ENCODE results near the gene SLC26A1. TPM values are rescaled to one million over a fixed set of nuclear protein-coding genes. Genes with fewer than 3 reads are reported as not detected.

Gene SLC26A1
- total and polyA plus RNA-seq, 2 of the 13 experiments (the other 11 are each of a cell fraction or from before 2014, with no cell fraction given), result 5.4 to 22.9 TPM

DNA sequence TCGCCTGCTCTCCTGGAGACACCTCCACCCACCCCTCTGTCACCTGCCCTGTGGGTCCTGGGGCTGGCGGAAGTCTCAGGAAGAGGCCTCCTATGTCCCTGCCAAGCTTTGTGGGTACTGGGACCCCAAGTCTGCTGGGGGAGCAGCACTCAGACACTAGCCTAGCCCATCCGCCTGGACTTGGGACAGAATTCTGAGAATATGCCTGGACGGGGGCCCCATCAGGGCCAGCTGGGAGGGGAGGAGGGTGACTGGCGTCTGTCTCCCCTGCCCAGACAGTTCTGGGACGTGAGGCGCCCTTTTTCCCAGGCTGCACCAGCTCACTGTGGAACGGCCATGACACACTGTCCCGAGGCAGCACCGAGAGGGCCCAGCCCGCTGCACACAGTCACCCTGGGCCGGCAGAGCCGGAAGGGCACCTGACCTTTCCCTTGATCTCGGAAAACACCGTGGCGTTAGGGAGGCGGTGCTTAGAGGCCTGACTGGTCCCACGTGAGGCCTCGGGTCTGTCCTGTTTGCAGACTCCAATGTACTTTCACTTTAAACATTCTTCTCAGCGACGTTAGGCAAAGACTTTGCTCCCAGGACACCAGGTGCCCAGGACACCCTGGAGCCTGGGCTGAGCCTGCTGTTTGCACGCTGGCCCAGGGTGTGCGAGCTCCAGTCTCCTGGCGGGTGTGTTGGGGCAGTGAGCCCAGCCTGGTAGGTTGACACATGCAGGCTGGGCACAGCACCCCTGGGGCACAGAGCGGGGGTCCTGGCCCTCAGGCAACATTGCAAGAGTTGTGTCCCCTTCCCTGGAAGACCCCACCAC is 700 bp downstream of the SLC26A1 start (continued):
- TF ChIP-seq KDM3A (CRISPR knock-in tag; IDR thresholded peaks at IDR 0.05; ENCODE audit: low read depth) (0 out of 2 replicates have a peak, but pooled peaks have one; percentile 42), CREB1 (IDR thresholded peaks at IDR 0.05) (peak; percentile 42; the same call in 1 of the 2 replicates), CREB1 (CRISPR knock-in tag; IDR thresholded peaks at IDR 0.05) (no peak), NFKB2 (CRISPR knock-in tag; IDR thresholded peaks at IDR 0.05; ENCODE audit: borderline replicate concordance) (0 out of 2 replicates have a peak, but pooled peaks have one; percentile 39), ZNF552 (CRISPR knock-in tag; IDR thresholded peaks at IDR 0.05; ENCODE audit: borderline replicate concordance) (no peak; the same call in 1 of the 2 replicates), MXD4 (CRISPR knock-in tag; IDR thresholded peaks at IDR 0.05) (peak; percentile 88; the same call in 1 of the 2 replicates), SMC3 (IDR thresholded peaks at IDR 0.05; ENCODE audit: low read length) (no peak), ZNF639 (CRISPR knock-in tag; conservative IDR thresholded peaks at IDR 0.05) (peak; percentile 92), ZNF570 (CRISPR knock-in tag; IDR thresholded peaks at IDR 0.05; ENCODE audit: borderline replicate concordance) (no peak), ZNF569 (CRISPR knock-in tag; IDR thresholded peaks at IDR 0.05; ENCODE audit: borderline replicate concordance) (peak; percentile 13; the same call in 1 of the 2 replicates), ETV6 (CRISPR knock-in tag; conservative IDR thresholded peaks at IDR 0.05) (no peak; the same call in 1 of the 2 replicates), ZNF101 (CRISPR knock-in tag; IDR thresholded peaks at IDR 0.05; ENCODE audit: borderline replicate concordance, low read depth) (no peak), ZNF292 (CRISPR knock-in tag; IDR thresholded peaks at IDR 0.05; ENCODE audit: borderline replicate concordance, low read depth) (peak; percentile 60; the same call in 1 of the 2 replicates), GATA4 (IDR thresholded peaks at IDR 0.05; ENCODE audit: borderline replicate concordance, low read depth) (peak; percentile 60; the same call in 1 of the 2 replicates), YEATS4 (CRISPR knock-in tag; IDR thresholded peaks at IDR 0.05; ENCODE audit: borderline replicate concordance) (no peak; the same call in 1 of the 2 replicates), NKX3-1 (CRISPR knock-in tag; IDR thresholded peaks at IDR 0.05) (no peak)
- TF ChIP-seq, protein P1, sequence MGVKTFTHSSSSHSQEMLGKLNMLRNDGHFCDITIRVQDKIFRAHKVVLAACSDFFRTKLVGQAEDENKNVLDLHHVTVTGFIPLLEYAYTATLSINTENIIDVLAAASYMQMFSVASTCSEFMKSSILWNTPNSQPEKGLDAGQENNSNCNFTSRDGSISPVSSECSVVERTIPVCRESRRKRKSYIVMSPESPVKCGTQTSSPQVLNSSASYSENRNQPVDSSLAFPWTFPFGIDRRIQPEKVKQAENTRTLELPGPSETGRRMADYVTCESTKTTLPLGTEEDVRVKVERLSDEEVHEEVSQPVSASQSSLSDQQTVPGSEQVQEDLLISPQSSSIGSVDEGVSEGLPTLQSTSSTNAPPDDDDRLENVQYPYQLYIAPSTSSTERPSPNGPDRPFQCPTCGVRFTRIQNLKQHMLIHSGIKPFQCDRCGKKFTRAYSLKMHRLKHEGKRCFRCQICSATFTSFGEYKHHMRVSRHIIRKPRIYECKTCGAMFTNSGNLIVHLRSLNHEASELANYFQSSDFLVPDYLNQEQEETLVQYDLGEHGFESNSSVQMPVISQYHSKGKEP (CRISPR knock-in tag; IDR thresholded peaks at IDR 0.05), result no peak; the same call in 1 of the 2 replicates
- TF ChIP-seq, protein P2, sequence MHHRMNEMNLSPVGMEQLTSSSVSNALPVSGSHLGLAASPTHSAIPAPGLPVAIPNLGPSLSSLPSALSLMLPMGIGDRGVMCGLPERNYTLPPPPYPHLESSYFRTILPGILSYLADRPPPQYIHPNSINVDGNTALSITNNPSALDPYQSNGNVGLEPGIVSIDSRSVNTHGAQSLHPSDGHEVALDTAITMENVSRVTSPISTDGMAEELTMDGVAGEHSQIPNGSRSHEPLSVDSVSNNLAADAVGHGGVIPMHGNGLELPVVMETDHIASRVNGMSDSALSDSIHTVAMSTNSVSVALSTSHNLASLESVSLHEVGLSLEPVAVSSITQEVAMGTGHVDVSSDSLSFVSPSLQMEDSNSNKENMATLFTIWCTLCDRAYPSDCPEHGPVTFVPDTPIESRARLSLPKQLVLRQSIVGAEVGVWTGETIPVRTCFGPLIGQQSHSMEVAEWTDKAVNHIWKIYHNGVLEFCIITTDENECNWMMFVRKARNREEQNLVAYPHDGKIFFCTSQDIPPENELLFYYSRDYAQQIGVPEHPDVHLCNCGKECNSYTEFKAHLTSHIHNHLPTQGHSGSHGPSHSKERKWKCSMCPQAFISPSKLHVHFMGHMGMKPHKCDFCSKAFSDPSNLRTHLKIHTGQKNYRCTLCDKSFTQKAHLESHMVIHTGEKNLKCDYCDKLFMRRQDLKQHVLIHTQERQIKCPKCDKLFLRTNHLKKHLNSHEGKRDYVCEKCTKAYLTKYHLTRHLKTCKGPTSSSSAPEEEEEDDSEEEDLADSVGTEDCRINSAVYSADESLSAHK (CRISPR knock-in tag; IDR thresholded peaks at IDR 0.05; ENCODE audit: borderline replicate concordance), result no peak
- TF ChIP-seq, protein P3, sequence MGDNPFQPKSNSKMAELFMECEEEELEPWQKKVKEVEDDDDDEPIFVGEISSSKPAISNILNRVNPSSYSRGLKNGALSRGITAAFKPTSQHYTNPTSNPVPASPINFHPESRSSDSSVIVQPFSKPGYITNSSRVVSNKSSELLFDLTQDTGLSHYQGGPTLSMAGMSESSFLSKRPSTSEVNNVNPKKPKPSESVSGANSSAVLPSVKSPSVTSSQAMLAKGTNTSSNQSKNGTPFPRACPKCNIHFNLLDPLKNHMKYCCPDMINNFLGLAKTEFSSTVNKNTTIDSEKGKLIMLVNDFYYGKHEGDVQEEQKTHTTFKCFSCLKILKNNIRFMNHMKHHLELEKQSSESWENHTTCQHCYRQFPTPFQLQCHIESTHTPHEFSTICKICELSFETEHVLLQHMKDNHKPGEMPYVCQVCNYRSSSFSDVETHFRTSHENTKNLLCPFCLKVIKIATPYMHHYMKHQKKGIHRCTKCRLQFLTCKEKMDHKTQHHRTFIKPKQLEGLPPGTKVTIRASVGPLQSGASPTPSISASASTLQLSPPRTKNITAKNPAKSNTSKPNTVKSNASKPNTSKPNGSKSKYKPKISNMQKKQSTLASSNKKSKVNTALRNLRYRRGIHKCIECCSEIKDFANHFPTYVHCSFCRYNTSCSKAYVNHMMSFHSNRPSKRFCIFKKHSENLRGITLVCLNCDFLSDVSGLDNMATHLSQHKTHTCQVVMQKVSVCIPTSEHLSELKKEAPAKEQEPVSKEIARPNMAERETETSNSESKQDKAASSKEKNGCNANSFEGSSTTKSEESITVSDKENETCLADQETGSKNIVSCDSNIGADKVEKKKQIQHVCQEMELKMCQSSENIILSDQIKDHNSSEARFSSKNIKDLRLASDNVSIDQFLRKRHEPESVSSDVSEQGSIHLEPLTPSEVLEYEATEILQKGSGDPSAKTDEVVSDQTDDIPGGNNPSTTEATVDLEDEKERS (CRISPR knock-in tag; IDR thresholded peaks at IDR 0.05), result peak; percentile 68

All from HepG2 (cell line).